B cell (primary cell): ENCODE data around the gene RIOK1. TPM values are rescaled to one million over a fixed set of nuclear protein-coding genes. Genes with fewer than 3 reads are reported as not detected.

Source experiments
- ATAC-seq: fragments of 200-7000 bp; cut with Tn5 transposase; one replicate; pipeline ENCODE4 v1.10.0; 2021; ENCODE audit warnings: low read depth, mild to moderate bottlenecking, moderate number of reproducible peaks, moderate library complexity
- CTCF ChIA-PET: fragments of 350-600 bp; sonication (Branson Sonifier 250); formaldehyde crosslinking; loops from one replicate; lab custom pipeline; 2021; ENCODE audit warnings: antibody characterized with exemption, inconsistent platforms; lab: Charles Lee
- POLR2A ChIA-PET: fragments of 350-600 bp; sonication (Branson Sonifier 250); formaldehyde crosslinking; loops from one replicate; lab custom pipeline; 2021; ENCODE audit warnings: antibody characterized with exemption; lab: Charles Lee
- DNase-seq: peaks from one replicate; pipeline ENCODE4 v3.0.0; 2013
- H2AFZ ChIP-seq: 2 replicates; pipeline ENCODE4 v1.6.1; 2012; ENCODE audit warnings: mild to moderate bottlenecking, low read depth, low read length; ENCODE audit not compliant: insufficient read depth, poor library complexity, severe bottlenecking
- H3K27ac ChIP-seq, 2 donors: 1 replicate in 1 of 2; 2 replicates in 1 of 2; pipeline ENCODE4 v1.5.1; 2012 to 2013; ENCODE audit warnings: low read length in 2 of 2, mild to moderate bottlenecking in 2 of 2, moderate library complexity in 1 of 2
- H3K27me3 ChIP-seq, 4 experiments: fragments of 200-600 bp in 1 of 4; sonication (generic) in 1 of 4; replicated peaks in 1 of 4; 1 replicate in 2 of 4; 2 replicates in 2 of 4; pipeline versions ENCODE4 v1.6.1 to v1.7.0; 2013 to 2016; ENCODE audit warnings: low read length in 3 of 4, mild to moderate bottlenecking in 2 of 4, mixed read lengths in 1 of 4, moderate library complexity in 1 of 4; ENCODE audit not compliant: insufficient read depth in 4 of 4, control insufficient read depth in 3 of 4; ENCODE audit errors: control extremely low read depth in 1 of 4
- H3K36me3 ChIP-seq, 2 experiments: replicated peaks in 1 of 2; 1 replicate in 1 of 2; 2 replicates in 1 of 2; pipeline versions ENCODE4 v1.6.1 to v1.7.1; 2013; ENCODE audit warnings: low read length in 1 of 2; ENCODE audit not compliant: insufficient read depth in 2 of 2, control insufficient read depth in 1 of 2; ENCODE audit errors: control extremely low read depth in 1 of 2, extremely low read depth in 1 of 2
- H3K4me1 ChIP-seq, 2 donors: fragments of 200-600 bp in 1 of 2; sonication (generic) in 1 of 2; 1 replicate in 1 of 2; 2 replicates in 1 of 2; pipeline versions ENCODE4 v1.5.1 to v1.6.1; 2013 to 2017; ENCODE audit warnings: low read length in 2 of 2; ENCODE audit not compliant: control insufficient read depth in 2 of 2, insufficient read depth in 2 of 2
- H3K4me2 ChIP-seq: replicated peaks from 2 replicates; pipeline ENCODE3; 2012; ENCODE audit warnings: mild to moderate bottlenecking, low read depth, low read length; ENCODE audit not compliant: poor library complexity, severe bottlenecking
- H3K4me3 ChIP-seq, 5 experiments: fragments of 200-600 bp in 1 of 5; sonication (generic) in 1 of 5; 1 replicate in 3 of 5; 2 replicates in 2 of 5; pipeline versions ENCODE4 v1.5.1 to v1.7.0; 2011 to 2016; ENCODE audit warnings: low read length in 4 of 5, mild to moderate bottlenecking in 4 of 5, low read depth in 2 of 5, control low read depth in 1 of 5, moderate library complexity in 1 of 5; ENCODE audit not compliant: insufficient read depth in 1 of 5; ENCODE audit errors: control extremely low read depth in 1 of 5, extremely low read depth in 1 of 5
- H3K79me2 ChIP-seq: fragments of 200-600 bp; sonication (generic); one replicate; pipeline ENCODE4 v1.6.0; 2016; ENCODE audit warnings: low read length; ENCODE audit not compliant: control insufficient read depth, insufficient read depth
- H3K9ac ChIP-seq: fragments of 200-600 bp; sonication (generic); 2 replicates; pipeline ENCODE4 v1.6.1; 2017; ENCODE audit warnings: mild to moderate bottlenecking, low read length, moderate library complexity
- H3K9me3 ChIP-seq, 3 donors: one replicate each; pipeline versions ENCODE4 v1.6.1 to v1.7.1; 2013; ENCODE audit warnings: low read length in 2 of 3; ENCODE audit not compliant: control insufficient read depth in 2 of 3, insufficient read depth in 1 of 3; ENCODE audit errors: control extremely low read depth in 1 of 3
- H4K20me1 ChIP-seq: 2 replicates; pipeline ENCODE4 v1.6.0; 2012; ENCODE audit warnings: mild to moderate bottlenecking, low read length; ENCODE audit not compliant: insufficient read depth, control insufficient read depth, poor library complexity, severe bottlenecking
- H3K27ac Mint-ChIP-seq: one replicate; pipeline ENCODE4 v1.8.0; 2021; ENCODE audit warnings: mixed read lengths
- H3K27me3 Mint-ChIP-seq: one replicate; pipeline ENCODE4 v1.8.0; 2021; ENCODE audit warnings: mixed read lengths
- H3K4me1 Mint-ChIP-seq: one replicate; pipeline ENCODE4 v1.8.0; 2021; ENCODE audit warnings: mixed read lengths
- H3K4me3 Mint-ChIP-seq: one replicate; pipeline ENCODE4 v1.8.0; 2021; ENCODE audit warnings: mixed read lengths
- H3K9me3 Mint-ChIP-seq: one replicate; pipeline ENCODE4 v1.8.0; 2022; ENCODE audit warnings: mixed read lengths; ENCODE audit not compliant: insufficient read depth
- CTCF ChIP-seq: fragments of 200-600 bp; IDR thresholded peaks from one replicate; pipeline ENCODE4 v1.8.0; 2022; ENCODE audit warnings: antibody characterized with exemption, mild to moderate bottlenecking
- EZH2 ChIP-seq: IDR thresholded peaks from 2 replicates; pipeline ENCODE4 v1.6.1; 2012; ENCODE audit warnings: borderline replicate concordance, low read depth, mild to moderate bottlenecking, moderate library complexity, low read length; ENCODE audit not compliant: insufficient read depth, poor library complexity, severe bottlenecking
- WGBS: methylation state at CpG from one replicate; pipeline ENCODE4 v1.1.5; 2013; ENCODE audit warnings: missing lambda C conversion rate; ENCODE audit not compliant: insufficient coverage; 5-methylcytosine and 5-hydroxymethylcytosine counted together
- intact Hi-C: fragments of 100-400 bp; cut with micrococcal nuclease; formaldehyde crosslinking; loops from one replicate; pipeline ENCODE4 v1.10.0; 2022
- polyA plus RNA-seq: library from polyadenylated mRNA; depleted of rRNA; stranded (reverse); fragments of >200 nt; gene quantifications from 2 replicates; pipeline ENCODE4 v1.2.3, GENCODE V29; 2012
- total RNA-seq, 2 donors: library from RNA; stranded (reverse); fragments of 120-200 nt in 1 of 2; gene quantifications; 1 replicate in 1 of 2; 2 replicates in 1 of 2; pipeline versions ENCODE4 v1.2.3 to v1.2.4, GENCODE V29; 2013 to 2022

Gene RIOK1
- total and polyA plus RNA-seq, 2 donors (not counting 1 experiment from before 2014, with no cell fraction given), result 13.9 to 25.9 TPM

- no peaks in the 10 kb centered on the region for H3K27me3 ChIP-seq
- no peaks in the 10 kb centered on the region for H3K9me3 Mint-ChIP-seq
- H2AFZ ChIP-seq, result no peak overlapping the region
- WGBS, result 100% methylated on average over 2 of the region's 5 CpGs
- no peaks in the 10 kb centered on the region for H3K4me1 ChIP-seq
- no peaks in the 10 kb centered on the region for H3K4me1 Mint-ChIP-seq
- no peaks in the 10 kb centered on the region for H3K27me3 Mint-ChIP-seq
- H3K79me2 ChIP-seq, result no peaks in the 10 kb centered on the region
- H3K4me3 Mint-ChIP-seq, result no peak overlapping the region
- no peak overlapping the region for H3K27ac ChIP-seq
- intact Hi-C loops, result no loop called here
- CTCF ChIA-PET, result interaction anchor here (1.3 kb wide), 1 partner anchor 129 kb away, joined by 3 read pairs; no protein-coding TSS in a partner anchor
- no peak overlapping the region for H3K27ac Mint-ChIP-seq
- POLR2A ChIA-PET, result no interaction called here
- H3K36me3 ChIP-seq, result peaks cover 21 to 84% of the 10 kb centered on the region in 2 experiments
- no peak overlapping the region for H3K4me2 ChIP-seq
- no peak overlapping the region for H3K4me3 ChIP-seq
- no peaks in the 10 kb centered on the region for H3K9me3 ChIP-seq
- no peak overlapping the region for H3K9ac ChIP-seq
- DNase-seq, result no peak
- H4K20me1 ChIP-seq, result no peaks in the 10 kb centered on the region
- no peak for ATAC-seq
- TF ChIP-seq CTCF, result no peak
- TF ChIP-seq EZH2, result no peak
Measured at GRCh38 chr6:7404546-7404945, 14.9 kb downstream of the RIOK1 start.

GRCh38 chr6:7406743-7407142 is 17.1 kb downstream of the RIOK1 start:
- Mint-ChIP-seq H3K4me1 (no peaks in the 10 kb centered on the region), H3K4me3 (no peak overlapping the region), H3K27me3 (no peaks in the 10 kb centered on the region), H3K27ac (no peak overlapping the region), H3K9me3 (no peaks in the 10 kb centered on the region)
- H3K27me3 ChIP-seq, result no peaks in the 10 kb centered on the region
- H3K36me3 ChIP-seq, result peaks cover 24 to 86% of the 10 kb centered on the region in 2 experiments
- no peaks in the 10 kb centered on the region for H3K79me2 ChIP-seq
- H3K4me1 ChIP-seq, result no peaks in the 10 kb centered on the region
- H4K20me1 ChIP-seq, result no peaks in the 10 kb centered on the region
- POLR2A ChIA-PET, result no interaction called here
- 94% methylated on average over 3 of the region's 9 CpGs for WGBS
- H3K27ac ChIP-seq, result no peak overlapping the region
- CTCF ChIA-PET, result no interaction called here
- DNase-seq, result no peak
- H2AFZ ChIP-seq, result no peak overlapping the region
- no peaks in the 10 kb centered on the region for H3K9me3 ChIP-seq
- ATAC-seq, result no peak
- intact Hi-C loops, result no loop called here
- no peak overlapping the region for H3K4me2 ChIP-seq
- no peak overlapping the region for H3K4me3 ChIP-seq
- H3K9ac ChIP-seq, result no peak overlapping the region
- TF ChIP-seq EZH2 (no peak), CTCF (no peak)
